GM12872 (cell line): ENCODE measurements around the gene TAF6.

Source experiments
- CTCF ChIP-seq: IDR thresholded peaks from 3 replicates; pipeline ENCODE4 v1.5.1; 2011; ENCODE audit warnings: low read depth, mild to moderate bottlenecking, low read length, moderate library complexity; ENCODE audit not compliant: insufficient read depth

Gene TAF6

GRCh38 chr7:100160067-100160466, 40.9 kb upstream of the TAF6 start:
- TF ChIP-seq CTCF, result no peak

DNA sequence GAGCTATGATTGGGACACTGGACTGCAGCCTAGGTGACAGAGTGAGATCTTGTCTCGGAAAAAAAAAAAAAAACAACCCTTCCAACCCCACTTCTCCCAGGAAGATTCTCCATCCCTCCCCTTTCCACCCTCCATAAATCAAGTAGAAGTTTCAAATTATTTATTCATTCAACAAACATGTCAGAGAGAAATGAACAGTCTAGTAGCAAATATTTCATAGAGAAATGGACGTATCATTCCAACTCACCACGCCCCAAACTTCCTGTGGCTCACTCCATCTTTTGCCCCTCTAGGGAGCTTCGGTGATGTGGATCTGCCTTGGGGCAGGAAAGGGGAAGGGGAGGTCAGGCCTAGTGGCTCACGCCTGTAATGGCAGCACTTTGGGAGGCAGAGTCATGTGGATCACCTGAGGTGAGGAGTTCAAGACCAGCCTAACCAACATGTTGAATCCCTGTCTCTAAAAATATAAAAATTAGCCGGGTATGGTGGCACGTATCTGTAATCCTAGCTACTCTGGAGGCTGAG, 40.0 kb upstream of the TAF6 start:
- TF ChIP-seq CTCF, result peak; percentile 33; the same call in 1 of the 3 replicates

GRCh38 chr7:100158229-100159098, 39.3 kb upstream of the TAF6 start, which contains the start of gene TRAPPC14:
Gene TRAPPC14, minus strand, starts transcription at chr7:100158723. Its CDS starts 224 bp downstream, at chr7:100158499.
- no peak for TF ChIP-seq CTCF

DNA sequence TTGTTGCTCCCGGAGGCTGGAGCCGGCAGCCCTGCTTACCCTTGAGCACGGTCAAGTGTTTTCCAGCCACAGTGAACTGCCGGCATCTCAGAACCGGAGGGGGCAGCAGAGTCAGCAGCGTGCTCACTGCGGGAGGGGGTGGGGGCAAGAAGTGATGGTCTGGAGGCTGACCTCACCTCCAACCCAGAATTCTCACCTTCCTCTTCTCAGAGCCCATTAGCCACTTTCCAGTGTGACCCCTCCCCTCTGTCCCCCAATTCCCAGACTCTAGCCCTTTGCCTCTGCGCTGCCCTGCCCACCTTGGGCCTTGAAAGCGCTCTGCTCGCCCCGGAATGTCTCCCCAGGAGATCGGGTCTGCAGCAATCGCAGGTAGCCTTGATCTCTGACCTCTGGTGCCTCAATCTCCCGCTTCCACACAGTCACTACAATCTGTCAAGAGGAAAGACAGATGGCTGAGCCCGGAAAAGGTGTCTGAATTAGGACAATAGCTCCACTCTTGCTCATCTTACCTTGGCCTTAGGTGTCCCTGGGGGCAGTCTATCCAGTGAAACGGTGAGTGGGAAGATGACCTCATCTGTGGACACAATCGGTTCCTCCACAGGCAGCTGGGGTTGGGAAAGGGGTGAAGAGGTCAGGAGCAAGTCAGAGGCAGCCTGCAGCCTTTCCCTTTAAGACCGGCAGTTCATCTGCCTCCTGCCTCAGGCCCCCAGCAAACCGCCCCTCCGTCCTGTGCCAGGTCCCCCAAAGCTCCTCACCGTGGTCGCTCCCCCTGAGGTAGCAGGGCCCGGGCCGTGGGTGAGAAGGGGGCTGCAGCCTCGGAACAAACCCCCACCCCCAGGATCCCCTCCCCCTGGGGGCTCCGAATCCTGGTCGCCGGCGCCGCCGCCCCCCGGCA, 38.4 kb upstream of the TAF6 start:
- no peak for TF ChIP-seq CTCF

- no peak for TF ChIP-seq CTCF
Observed at GRCh38 chr7:100157069-100157333, 37.8 kb upstream of the TAF6 start.

DNA sequence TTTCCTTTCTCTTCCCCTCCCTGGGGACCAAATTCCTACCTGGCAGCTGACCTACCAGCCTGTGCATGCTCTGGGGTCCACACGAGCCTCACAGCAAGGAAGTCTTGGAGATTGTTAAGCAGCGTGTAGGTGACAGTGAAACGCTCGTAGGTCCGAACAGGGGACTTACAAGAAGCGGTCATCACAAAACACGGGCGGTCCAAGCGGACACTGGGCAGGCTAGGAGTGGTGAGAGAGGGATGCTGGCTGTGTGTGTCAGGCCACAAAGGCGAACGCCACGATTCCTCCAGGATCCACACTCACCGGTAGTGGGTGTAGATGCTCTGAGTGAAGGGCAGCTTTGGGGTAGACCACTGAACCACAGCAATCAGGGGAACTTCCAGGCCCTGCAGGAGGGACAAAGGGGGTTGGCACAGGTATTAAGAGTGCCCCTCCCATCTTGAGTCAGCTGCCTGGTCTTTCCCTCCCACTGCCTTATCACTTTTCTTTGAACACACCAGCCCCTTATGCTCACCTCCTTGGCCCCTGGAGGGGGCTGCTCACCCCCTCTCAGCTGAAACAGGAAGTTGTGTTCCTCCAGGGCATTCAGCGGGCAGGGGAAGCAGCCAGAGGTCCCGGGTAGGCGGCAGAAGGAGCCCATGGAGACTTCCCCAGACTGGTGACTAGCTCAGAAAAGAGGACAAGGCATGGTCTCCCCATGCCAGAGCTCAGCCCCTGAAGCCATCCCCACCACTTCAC, 37.3 kb upstream of the TAF6 start:
- no peak for TF ChIP-seq CTCF
